D721Med (cell line): ENCODE results near the gene SPRN.

Experiments
- DNase-seq: peaks from one replicate; pipeline ENCODE4 v3.0.0; 2011; ENCODE audit warnings: low spot score; ENCODE audit not compliant: insufficient read length
- FAIRE-seq: peaks from 2 replicates; lab custom pipeline; 2011; peaks lifted over from hg19 to GRCh38; lab: Jason Lieb, UNC
- CTCF ChIP-seq: IDR thresholded peaks from 2 replicates; pipeline ENCODE4 v1.5.1; 2012; ENCODE audit warnings: mild to moderate bottlenecking, control low read depth; ENCODE audit not compliant: insufficient read depth; ENCODE audit errors: missing control alignments

The SPRN gene

GRCh38 chr10:133403784-133404183 lies 20.6 kb downstream of the SPRN start:
- no peak for TF ChIP-seq CTCF
- DNase-seq (no peak), FAIRE-seq (no peak)

- no peak for TF ChIP-seq CTCF
- DNase-seq (no peak), FAIRE-seq (no peak)
Observed at GRCh38 chr10:133403359-133403758, 21.1 kb downstream of the SPRN start.

GRCh38 chr10:133401981-133402725 lies 22.3 kb downstream of the SPRN start:
- FAIRE-seq, result no peak
- no peak for TF ChIP-seq CTCF
- DNase-seq, result no peak

DNA sequence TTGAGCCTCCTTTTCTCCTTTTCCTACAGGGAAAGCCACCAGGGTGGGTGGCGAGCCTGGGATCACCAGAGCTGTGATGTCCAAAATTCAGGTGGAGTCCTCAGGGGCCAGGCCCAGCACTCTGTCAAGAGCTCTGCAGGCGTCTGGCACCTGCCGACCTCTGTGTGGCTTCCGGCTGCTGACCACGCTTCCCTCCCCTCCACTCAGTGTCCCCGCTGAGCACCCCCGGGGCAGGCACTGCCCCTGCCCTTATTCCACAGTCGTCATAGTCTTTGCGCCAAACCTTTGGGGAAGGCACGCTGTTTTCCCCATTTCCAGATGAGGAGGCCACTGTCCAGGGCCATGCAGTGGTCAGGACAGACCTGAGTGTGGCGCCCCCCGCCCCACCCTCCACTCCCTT lies 22.9 kb downstream of the SPRN start:
- TF ChIP-seq CTCF, result no peak
- no peak for FAIRE-seq
- DNase-seq, result no peak

DNA sequence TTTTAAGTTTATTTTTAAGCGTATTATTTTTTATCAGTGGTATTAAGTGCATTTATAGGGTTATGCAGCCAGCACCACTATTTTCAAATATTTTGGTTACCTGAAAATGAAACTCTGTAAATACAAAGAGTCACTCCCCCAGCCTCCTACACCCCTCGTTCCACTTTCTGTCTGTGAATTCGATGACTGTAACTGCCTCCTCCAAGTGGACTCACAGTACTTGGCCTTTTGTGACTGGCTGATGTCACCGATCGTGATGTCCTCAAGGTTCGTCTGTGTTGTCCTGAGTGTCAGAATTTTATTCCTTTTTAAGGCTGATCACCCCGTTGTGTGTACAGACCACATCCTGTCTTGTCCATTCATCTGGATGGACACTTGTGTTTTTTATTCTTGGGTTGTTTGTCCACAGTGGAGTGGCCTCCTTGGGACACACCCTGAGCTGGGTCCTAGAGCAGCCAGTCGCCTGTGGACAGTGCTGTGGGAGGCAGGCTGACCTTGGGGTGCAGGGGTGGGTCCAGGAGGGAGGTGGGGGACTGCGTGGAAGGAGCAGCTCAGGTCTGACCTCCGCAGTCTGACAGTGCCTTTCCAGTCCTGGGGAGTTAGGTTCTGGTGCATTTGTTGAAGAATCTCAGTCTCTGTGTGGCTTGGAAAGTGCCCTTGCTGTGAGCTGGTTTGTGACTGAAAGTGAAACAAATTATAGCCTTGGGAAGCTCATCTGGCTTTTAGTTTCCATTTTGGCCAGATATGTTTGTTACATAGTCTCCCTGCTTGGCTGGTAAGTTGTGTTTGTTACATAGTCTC lies 23.6 kb downstream of the SPRN start:
- DNase-seq (no peak), FAIRE-seq (no peak)
- TF ChIP-seq CTCF, result no peak

GRCh38 chr10:133399123-133399601 lies 25.3 kb downstream of the SPRN start:
- no peak for FAIRE-seq

More at GRCh38 chr10:133399123-133399601, 25.3 kb downstream of the SPRN start:
- DNase-seq, result no peak
- no peak for TF ChIP-seq CTCF
